ENCODE data around the gene OXER1. TPM values are rescaled to one million over a fixed set of nuclear protein-coding genes. Genes with fewer than 3 reads are reported as not detected.

Gene OXER1
- total RNA-seq, 2 donors from 2014 or later: 4.7 to 6.9 TPM

GRCh38 chr2:42787424-42787787 lies 23.5 kb upstream of the OXER1 start:
- no peak overlapping the region for H3K27ac ChIP-seq
- H3K4me3 ChIP-seq: no peak overlapping the region

GRCh38 chr2:42786561-42787345 lies 22.8 kb upstream of the OXER1 start:
- WGBS, 2 donors: 85 to 91% methylated on average over 12 to 15 of the region's 15 CpGs
- no peak overlapping the region for H3K4me3 ChIP-seq
- ATAC-seq (no peak), DNase-seq (no peak)
- H3K27ac ChIP-seq: no peak overlapping the region
- peaks cover 31% of the 10 kb centered on the region for H3K4me1 ChIP-seq
- H3K9me3 ChIP-seq: no peaks in the 10 kb centered on the region
- intact Hi-C loops (cut with DNase I): no loop called here
- H3K36me3 ChIP-seq (replicated peaks in 1 of 2; ENCODE audit: insufficient read depth in 1 of 2, low read depth in 2 of 2): no peaks in the 10 kb centered on the region
- H3K27me3 ChIP-seq: no peaks in the 10 kb centered on the region
- no peak for TF ChIP-seq POLR2A (IDR thresholded peaks at IDR 0.05)
- no peak for TF ChIP-seq CTCF (IDR thresholded peaks at IDR 0.05)

More at GRCh38 chr2:42787424-42787787, 23.5 kb upstream of the OXER1 start:
- DNase-seq: peak in 1 of 4 donors; percentile 44
- intact Hi-C loops (cut with DNase I): no loop called here
- WGBS, 2 donors: 59 to 62% methylated on average over 3 of the region's 3 CpGs
- H3K36me3 ChIP-seq (replicated peaks in 1 of 2; ENCODE audit: insufficient read depth in 1 of 2, low read depth in 2 of 2): no peaks in the 10 kb centered on the region
- no peak for TF ChIP-seq CTCF (IDR thresholded peaks at IDR 0.05)
- TF ChIP-seq POLR2A (IDR thresholded peaks at IDR 0.05): no peak
- H3K27me3 ChIP-seq: no peaks in the 10 kb centered on the region
- no peak for ATAC-seq
- H3K9me3 ChIP-seq: no peaks in the 10 kb centered on the region
- H3K4me1 ChIP-seq: peaks cover 36% of the 10 kb centered on the region

GRCh38 chr2:42784204-42784880 lies 20.4 kb upstream of the OXER1 start:
- DNase-seq: peak in 3 of 4 donors; percentile 39 to 66 (median 54)
- WGBS, 2 donors: 51 to 56% methylated on average over 6 of the region's 7 CpGs
- Histone ChIP-seq H3K4me1 (peaks cover 11% of the 10 kb centered on the region), H3K9me3 (no peaks in the 10 kb centered on the region), H3K27ac (no peak overlapping the region), H3K36me3 (replicated peaks in 1 of 2; ENCODE audit: insufficient read depth in 1 of 2, low read depth in 2 of 2) (no peaks in the 10 kb centered on the region), H3K4me3 (no peak overlapping the region), H3K27me3 (no peaks in the 10 kb centered on the region)
- ATAC-seq: peak; percentile 43
- intact Hi-C loops (cut with DNase I): no loop called here
- no peak for TF ChIP-seq POLR2A (IDR thresholded peaks at IDR 0.05)
- no peak for TF ChIP-seq CTCF (IDR thresholded peaks at IDR 0.05)

GRCh38 chr2:42783511-42783910 lies 19.6 kb upstream of the OXER1 start:
- Histone ChIP-seq H3K27ac (no peak overlapping the region), H3K36me3 (replicated peaks in 1 of 2; ENCODE audit: insufficient read depth in 1 of 2, low read depth in 2 of 2) (no peaks in the 10 kb centered on the region), H3K4me3 (no peak overlapping the region), H3K9me3 (no peaks in the 10 kb centered on the region), H3K27me3 (no peaks in the 10 kb centered on the region), H3K4me1 (peaks cover 11% of the 10 kb centered on the region)
- intact Hi-C loops (cut with DNase I): no loop called here
- DNase-seq (no peak), ATAC-seq (no peak)
- 84 to 94% methylated on average over 8 to 9 of the region's 9 CpGs for WGBS, 2 donors
- TF ChIP-seq CTCF (IDR thresholded peaks at IDR 0.05) (no peak), POLR2A (IDR thresholded peaks at IDR 0.05) (no peak)
